CD4-positive, alpha-beta T cell treated with Interferon gamma for 1 hour (primary cell): ENCODE results near the gene ODAPH.
"Not testable (repeated sequence)": the region's sequence is repeated elsewhere in the genome, so short reads cannot be mapped to it uniquely, and the experiment has no call there.

Experiments used
- DNase-seq: peaks from one replicate; pipeline ENCODE4 v3.0.0-alpha.2; 2020

Gene ODAPH

GRCh38 chr4:75555294-75556164, at the start of gene ODAPH:
Gene ODAPH, plus strand, starts transcription at chr4:75556066. Its CDS starts 17 bp downstream, at chr4:75556083.
- no peak for DNase-seq

GRCh38 chr4:75509592-75509991, 46.3 kb upstream of the ODAPH start:
- not testable (repeated sequence) for DNase-seq

- DNase-seq, result no peak
Observed at GRCh38 chr4:75511841-75512240, 44.0 kb upstream of the ODAPH start.

GRCh38 chr4:75512386-75513211, 43.3 kb upstream of the ODAPH start:
- no peak for DNase-seq

GRCh38 chr4:75513526-75514130, 42.2 kb upstream of the ODAPH start:
- no peak for DNase-seq

GRCh38 chr4:75514131-75514948, 41.5 kb upstream of the ODAPH start, which contains the start of the genes RCHY1 and THAP6:
Gene RCHY1, minus strand, starts transcription at chr4:75514403. Its CDS starts 117 bp downstream, at chr4:75514286.
Gene THAP6, plus strand, starts transcription at chr4:75514473. Its CDS starts 980 bp downstream, at chr4:75515453.
- peak; percentile 89 for DNase-seq

GRCh38 chr4:75514949-75515612, 40.8 kb upstream of the ODAPH start:
- DNase-seq, result no peak

- DNase-seq, result no peak
Observed at GRCh38 chr4:75516144-75516543, 39.7 kb upstream of the ODAPH start.

GRCh38 chr4:75519452-75519851, 36.4 kb upstream of the ODAPH start:
- not testable (repeated sequence) for DNase-seq

- no peak for DNase-seq
Observed at GRCh38 chr4:75525086-75525485, 30.8 kb upstream of the ODAPH start.

GRCh38 chr4:75525910-75526309, 30.0 kb upstream of the ODAPH start:
- no peak for DNase-seq

GRCh38 chr4:75527482-75527881, 28.4 kb upstream of the ODAPH start:
- DNase-seq, result no peak

- no peak for DNase-seq
Observed at GRCh38 chr4:75530556-75531322, 25.1 kb upstream of the ODAPH start.

GRCh38 chr4:75531536-75532143, 24.2 kb upstream of the ODAPH start:
- DNase-seq, result not testable (repeated sequence)

- DNase-seq, result not testable (repeated sequence)
Observed at GRCh38 chr4:75533339-75533887, 22.5 kb upstream of the ODAPH start.

GRCh38 chr4:75533926-75534325, 21.9 kb upstream of the ODAPH start:
- not testable (repeated sequence) for DNase-seq

- not testable (repeated sequence) for DNase-seq
Observed at GRCh38 chr4:75537308-75537707, 18.6 kb upstream of the ODAPH start.

- DNase-seq, result no peak
Observed at GRCh38 chr4:75542824-75543223, 13.0 kb upstream of the ODAPH start.

GRCh38 chr4:75544220-75544619, 11.6 kb upstream of the ODAPH start:
- not testable (repeated sequence) for DNase-seq

- no peak for DNase-seq
Observed at GRCh38 chr4:75544870-75545269, 11.0 kb upstream of the ODAPH start.
